H9 (cell line): ENCODE results near the gene MGRN1. TPM values are rescaled to one million over a fixed set of nuclear protein-coding genes. Genes with fewer than 3 reads are reported as not detected.

Experiments
- DNase-seq: peaks from one replicate; pipeline ENCODE4 v3.0.0-alpha.2; 2017
- H2AFZ ChIP-seq: one replicate; pipeline ENCODE4 v1.6.1; 2013; ENCODE audit warnings: mild to moderate bottlenecking, low read length, control low read depth, moderate library complexity
- H2AK5ac ChIP-seq: 2 replicates; pipeline ENCODE4 v1.6.1; 2013; ENCODE audit warnings: low read length, control low read depth, mixed read lengths; ENCODE audit not compliant: insufficient read length
- H2BK120ac ChIP-seq: one replicate; pipeline ENCODE4 v1.6.1; 2013; ENCODE audit warnings: low read depth, mild to moderate bottlenecking, low read length, control low read depth, inconsistent platforms; ENCODE audit not compliant: poor library complexity, severe bottlenecking
- H2BK12ac ChIP-seq: 2 replicates; pipeline ENCODE4 v1.6.1; 2013; ENCODE audit warnings: low read length, control low read depth, mixed read lengths, low read depth; ENCODE audit not compliant: insufficient read length
- H2BK15ac ChIP-seq: 2 replicates; pipeline ENCODE4 v1.6.1; 2013; ENCODE audit warnings: low read depth, low read length, control low read depth
- H2BK20ac ChIP-seq: one replicate; pipeline ENCODE4 v1.6.1; 2013; ENCODE audit warnings: low read depth, mild to moderate bottlenecking, low read length, control low read depth, inconsistent platforms; ENCODE audit not compliant: poor library complexity, severe bottlenecking
- H2BK5ac ChIP-seq: 2 replicates; pipeline ENCODE4 v1.6.1; 2013; ENCODE audit warnings: low read length, control low read depth, mixed read lengths; ENCODE audit not compliant: insufficient read length
- H3K14ac ChIP-seq: 2 replicates; pipeline ENCODE4 v1.6.1; 2013; ENCODE audit warnings: low read length, control low read depth; ENCODE audit not compliant: insufficient read depth
- H3K18ac ChIP-seq: 2 replicates; pipeline ENCODE4 v1.6.1; 2013; ENCODE audit warnings: low read depth, mild to moderate bottlenecking, mixed read lengths, low read length, control low read depth; ENCODE audit not compliant: insufficient read length
- H3K23ac ChIP-seq: 2 replicates; pipeline ENCODE4 v1.6.1; 2013; ENCODE audit warnings: low read length, control low read depth, mixed read lengths, low read depth; ENCODE audit not compliant: insufficient read length
- H3K23me2 ChIP-seq: 2 replicates; pipeline ENCODE4 v1.6.1; 2013; ENCODE audit warnings: low read depth, mild to moderate bottlenecking, mixed read lengths, low read length, control low read depth; ENCODE audit not compliant: insufficient read length, poor library complexity, severe bottlenecking
- H3K27ac ChIP-seq: 2 replicates; pipeline ENCODE4 v1.5.1; 2013; ENCODE audit warnings: low read length, control low read depth, mixed read lengths, low read depth; ENCODE audit not compliant: insufficient read length
- H3K27me3 ChIP-seq: 2 replicates; pipeline ENCODE4 v1.6.1; 2013; ENCODE audit warnings: low read length, control low read depth, inconsistent platforms; ENCODE audit not compliant: insufficient read depth
- H3K4ac ChIP-seq: 2 replicates; pipeline ENCODE4 v1.6.1; 2013; ENCODE audit warnings: low read depth, mild to moderate bottlenecking, control low read depth, inconsistent platforms, low read length, moderate library complexity
- H3K4me1 ChIP-seq: 2 replicates; pipeline ENCODE4 v1.6.1; 2013; ENCODE audit warnings: low read length, control low read depth, inconsistent platforms; ENCODE audit not compliant: insufficient read depth
- H3K4me2 ChIP-seq: 2 replicates; pipeline ENCODE4 v1.6.1; 2013; ENCODE audit warnings: low read length, control low read depth, mixed read lengths; ENCODE audit not compliant: insufficient read length, insufficient read depth
- H3K56ac ChIP-seq: 2 replicates; pipeline ENCODE4 v1.6.1; 2013; ENCODE audit warnings: low read depth, mild to moderate bottlenecking, mixed read lengths, low read length, control low read depth; ENCODE audit not compliant: insufficient read length
- H3K79me1 ChIP-seq: 2 replicates; pipeline ENCODE4 v1.6.1; 2013; ENCODE audit warnings: low read depth, mild to moderate bottlenecking, moderate library complexity, low read length, control low read depth, inconsistent platforms; ENCODE audit not compliant: insufficient read depth, poor library complexity, severe bottlenecking
- H3K79me2 ChIP-seq: 2 replicates; pipeline ENCODE4 v1.6.1; 2013; ENCODE audit warnings: low read length, control low read depth, inconsistent platforms; ENCODE audit not compliant: insufficient read depth
- H3K9ac ChIP-seq: 2 replicates; pipeline ENCODE4 v1.6.1; 2013; ENCODE audit warnings: low read length, control low read depth, mixed read lengths; ENCODE audit not compliant: insufficient read length; ENCODE audit errors: extremely low read depth
- H3K9me3 ChIP-seq: one replicate; pipeline ENCODE4 v1.6.1; 2013; ENCODE audit warnings: low read depth, low read length, inconsistent platforms; ENCODE audit not compliant: control insufficient read depth
- H3T11ph ChIP-seq: one replicate; pipeline ENCODE4 v1.6.1; 2013; ENCODE audit warnings: mild to moderate bottlenecking, low read length, control low read depth, inconsistent platforms
- H4K20me1 ChIP-seq: one replicate; pipeline ENCODE4 v1.6.1; 2013; ENCODE audit not compliant: control insufficient read depth, insufficient read length, insufficient read depth
- H4K5ac ChIP-seq: 2 replicates; pipeline ENCODE4 v1.6.1; 2013; ENCODE audit warnings: low read depth, mild to moderate bottlenecking, mixed read lengths, low read length, control low read depth; ENCODE audit not compliant: insufficient read length
- H4K8ac ChIP-seq: replicated peaks from 2 replicates; pipeline ENCODE4 v1.6.1; 2013; ENCODE audit warnings: low read length, control low read depth, mixed read lengths, low read depth; ENCODE audit not compliant: insufficient read length
- H4K91ac ChIP-seq: 2 replicates; pipeline ENCODE4 v1.6.1; 2013; ENCODE audit warnings: low read depth, mild to moderate bottlenecking, moderate library complexity, mixed read lengths, low read length, control low read depth; ENCODE audit not compliant: insufficient read length
- H3K27ac Mint-ChIP-seq, 3 experiments: 2 replicates in 2 of 3; 3 replicates in 1 of 3; pipeline ENCODE4 v1.8.0; 2020 to 2021; ENCODE audit warnings: mixed read lengths in 3 of 3, mild to moderate bottlenecking in 1 of 3, moderate library complexity in 1 of 3
- H3K27me3 Mint-ChIP-seq: 2 replicates; pipeline ENCODE4 v1.8.0; 2021; ENCODE audit warnings: low read depth, mild to moderate bottlenecking, moderate library complexity, mixed read lengths
- H3K36me3 Mint-ChIP-seq, 3 experiments: 2 replicates in 2 of 3; 3 replicates in 1 of 3; pipeline ENCODE4 v1.8.0; 2020 to 2021; ENCODE audit warnings: low read depth in 3 of 3, mixed read lengths in 3 of 3; ENCODE audit not compliant: insufficient read depth in 1 of 3
- H3K4me1 Mint-ChIP-seq, 2 experiments: 2 replicates each; pipeline ENCODE4 v1.8.0; 2020; ENCODE audit warnings: mixed read lengths in 2 of 2
- H3K4me3 Mint-ChIP-seq, 2 experiments: 2 replicates in 1 of 2; 3 replicates in 1 of 2; pipeline ENCODE4 v1.8.0; 2020 to 2021; ENCODE audit warnings: mild to moderate bottlenecking in 2 of 2, mixed read lengths in 2 of 2, moderate library complexity in 1 of 2
- H3K9me3 Mint-ChIP-seq, 2 experiments: 2 replicates in 1 of 2; 3 replicates in 1 of 2; pipeline ENCODE4 v1.8.0; 2020; ENCODE audit warnings: mild to moderate bottlenecking in 2 of 2, mixed read lengths in 2 of 2, moderate library complexity in 1 of 2
- CTCF ChIP-seq: fragments of 200-600 bp; sonication (generic); conservative IDR thresholded peaks from 3 replicates; pipeline ENCODE4 v1.8.0; 2021; ENCODE audit warnings: antibody characterized with exemption, mild to moderate bottlenecking
- WGBS: extraction: QIAGEN DNeasy Blood & Tissue Kit; methylation state at CpG from one replicate; pipeline ENCODE4 v1.1.7; 2013; ENCODE audit warnings: missing lambda C conversion rate, low lambda C conversion rate, mixed read lengths; ENCODE audit not compliant: insufficient read length; ENCODE audit errors: extremely low coverage; 5-methylcytosine and 5-hydroxymethylcytosine counted together
- total RNA-seq: library from RNA; stranded (reverse); gene quantifications from 2 replicates; pipeline ENCODE4 v1.2.1, GENCODE V29; 2021

MGRN1 gene
- total RNA-seq, 1 experiment from 2014 or later: 91.6 TPM

- Histone ChIP-seq H3K27ac (no peak overlapping the region), H3K4me1 (no peaks in the 10 kb centered on the region), H3K79me1 (no peaks in the 10 kb centered on the region), H3K23me2 (peaks cover 3% of the 10 kb centered on the region), H2BK15ac (no peak overlapping the region), H3T11ph (no peak overlapping the region), H3K18ac (no peak overlapping the region), H2AK5ac (no peak overlapping the region), H3K27me3 (no peaks in the 10 kb centered on the region), H3K79me2 (no peaks in the 10 kb centered on the region), H2BK5ac (no peak overlapping the region), H3K4me2 (no peak overlapping the region), H4K8ac (no peak overlapping the region), H2BK120ac (no peak overlapping the region), H3K9me3 (no peaks in the 10 kb centered on the region), H4K20me1 (no peaks in the 10 kb centered on the region), H3K56ac (no peak overlapping the region), H3K14ac (no peak overlapping the region), H2BK20ac (no peak overlapping the region), H4K91ac (no peak overlapping the region), H3K9ac (no peak overlapping the region), H3K4ac (no peak overlapping the region), H4K5ac (no peak overlapping the region), H3K23ac (no peak overlapping the region), H2BK12ac (no peak overlapping the region), H2AFZ (no peak overlapping the region)
- Mint-ChIP-seq H3K27me3 (peaks cover 2% of the 10 kb centered on the region; the same call in 1 of the 2 replicates), H3K4me1 (peaks cover 2 to 3% of the 10 kb centered on the region in 2 experiments; a peak in 2 of 4 replicates), H3K4me3 (no peak overlapping the region; a peak in 1 of 5 replicates), H3K36me3 (peaks cover 1 to 27% (median 26%) of the 10 kb centered on the region in 3 experiments; a peak in 6 of 7 replicates), H3K9me3 (no peaks in the 10 kb centered on the region), H3K27ac (no peak overlapping the region)
- no peak for DNase-seq
- WGBS: no CpG with 5 or more reads among the region's 22 CpGs
- TF ChIP-seq CTCF: no peak
Observed at GRCh38 chr16:4688674-4689045, 64.0 kb downstream of the MGRN1 start.
